Tibial artery (tissue), 4 donors: ENCODE results near the gene IL34.

ENCODE experiments used
- DNase-seq, 2 donors: peaks; one replicate each; pipeline ENCODE4 v3.0.0-alpha.2; 2019
- H3K27ac ChIP-seq, 2 donors: fragments of 200-600 bp; sonication (generic) in 1 of 2; 1 replicate in 1 of 2; 2 replicates in 1 of 2; pipeline ENCODE4 v1.5.1; 2018 to 2019; ENCODE audit warnings: mild to moderate bottlenecking in 1 of 2
- H3K27me3 ChIP-seq, 2 donors: fragments of 200-600 bp; sonication (generic) in 1 of 2; one replicate each; pipeline versions ENCODE4 v1.5.1 to v1.6.0; 2016 to 2019
- H3K36me3 ChIP-seq, 3 donors: fragments of 200-600 bp; sonication (generic) in 2 of 3; one replicate each; pipeline ENCODE4 v1.5.1; 2016 to 2019; ENCODE audit warnings: mild to moderate bottlenecking in 2 of 3
- H3K4me1 ChIP-seq, 4 donors: fragments of 200-600 bp; sonication (generic) in 2 of 4; 1 replicate in 3 of 4; 2 replicates in 1 of 4; pipeline ENCODE4 v1.5.1; 2016 to 2019
- H3K4me3 ChIP-seq, 2 donors: fragments of 200-600 bp; sonication (generic) in 1 of 2; 1 replicate in 1 of 2; 2 replicates in 1 of 2; pipeline ENCODE4 v1.5.1; 2018 to 2019; ENCODE audit warnings: mild to moderate bottlenecking in 2 of 2
- H3K9me3 ChIP-seq, 3 donors: fragments of 200-600 bp; sonication (generic) in 1 of 3; one replicate each; pipeline ENCODE4 v1.5.1; 2016 to 2019
- intact Hi-C: fragments of 100-400 bp; cut with DNase I; formaldehyde crosslinking; loops from one replicate; pipeline ENCODE4 v1.15.0; 2023; ENCODE audit warnings: low total_unique reads
- TF ChIP-seq, protein P1 (sequence below), 2 experiments: fragments of 200-600 bp in 1 of 2; fragments of 450-650 bp in 1 of 2; IDR thresholded peaks; one replicate each; pipeline ENCODE4 v1.5.1; 2017 to 2019; ENCODE audit warnings: antibody characterized with exemption in 2 of 2, mild to moderate bottlenecking in 1 of 2, moderate library complexity in 1 of 2

IL34 gene

DNA sequence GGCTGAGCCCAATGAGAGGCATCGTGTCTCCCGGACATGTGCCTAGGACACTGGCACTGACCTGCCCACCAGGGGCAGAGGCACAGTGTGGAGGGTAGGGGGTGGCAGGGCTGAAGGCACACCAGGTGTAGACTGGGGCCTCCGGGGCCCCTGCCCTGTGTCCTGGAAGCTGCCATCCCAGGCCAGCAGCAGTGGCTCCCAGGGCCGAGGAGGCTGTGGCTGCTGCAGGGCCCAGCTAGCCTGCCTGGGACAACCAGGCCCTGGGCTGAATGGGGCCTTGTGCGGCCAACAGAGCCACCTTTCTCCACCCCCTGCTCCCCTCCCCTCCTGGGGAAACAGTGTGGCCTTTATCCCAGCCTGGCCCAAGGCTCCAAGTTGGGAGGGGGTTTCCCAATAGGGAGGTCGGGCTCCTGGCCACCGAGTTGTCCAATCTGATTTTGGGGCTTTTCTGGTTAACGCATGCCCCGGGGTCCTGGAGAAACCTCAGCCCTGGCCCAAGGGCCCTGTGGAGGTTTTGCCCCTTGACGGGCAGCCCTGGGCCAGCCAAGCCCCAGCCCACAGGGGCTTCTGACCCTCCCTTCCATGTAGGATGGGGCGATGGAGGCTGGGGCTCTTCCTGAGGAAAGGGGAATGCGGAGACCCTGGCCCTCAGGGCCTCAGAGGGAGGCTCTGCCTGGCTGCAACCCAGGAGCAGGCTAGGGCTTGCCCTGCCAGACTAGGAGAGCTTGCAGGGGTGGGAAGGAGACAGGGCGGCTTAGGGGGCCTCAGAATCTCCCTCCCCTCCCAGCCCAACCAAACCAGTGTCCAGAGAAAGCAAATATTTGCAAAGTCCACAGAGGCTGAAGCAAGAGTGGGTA, 35.3 kb downstream of the IL34 start:
- TF ChIP-seq, protein P1, sequence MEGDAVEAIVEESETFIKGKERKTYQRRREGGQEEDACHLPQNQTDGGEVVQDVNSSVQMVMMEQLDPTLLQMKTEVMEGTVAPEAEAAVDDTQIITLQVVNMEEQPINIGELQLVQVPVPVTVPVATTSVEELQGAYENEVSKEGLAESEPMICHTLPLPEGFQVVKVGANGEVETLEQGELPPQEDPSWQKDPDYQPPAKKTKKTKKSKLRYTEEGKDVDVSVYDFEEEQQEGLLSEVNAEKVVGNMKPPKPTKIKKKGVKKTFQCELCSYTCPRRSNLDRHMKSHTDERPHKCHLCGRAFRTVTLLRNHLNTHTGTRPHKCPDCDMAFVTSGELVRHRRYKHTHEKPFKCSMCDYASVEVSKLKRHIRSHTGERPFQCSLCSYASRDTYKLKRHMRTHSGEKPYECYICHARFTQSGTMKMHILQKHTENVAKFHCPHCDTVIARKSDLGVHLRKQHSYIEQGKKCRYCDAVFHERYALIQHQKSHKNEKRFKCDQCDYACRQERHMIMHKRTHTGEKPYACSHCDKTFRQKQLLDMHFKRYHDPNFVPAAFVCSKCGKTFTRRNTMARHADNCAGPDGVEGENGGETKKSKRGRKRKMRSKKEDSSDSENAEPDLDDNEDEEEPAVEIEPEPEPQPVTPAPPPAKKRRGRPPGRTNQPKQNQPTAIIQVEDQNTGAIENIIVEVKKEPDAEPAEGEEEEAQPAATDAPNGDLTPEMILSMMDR (IDR thresholded peaks at IDR 0.05): no peak
- H3K4me1 ChIP-seq: peaks cover 5 to 63% (median 53%) of the 10 kb centered on the region in 4 donors
- peak overlapping the region; percentile 91 to 99 for H3K27ac ChIP-seq

DNA sequence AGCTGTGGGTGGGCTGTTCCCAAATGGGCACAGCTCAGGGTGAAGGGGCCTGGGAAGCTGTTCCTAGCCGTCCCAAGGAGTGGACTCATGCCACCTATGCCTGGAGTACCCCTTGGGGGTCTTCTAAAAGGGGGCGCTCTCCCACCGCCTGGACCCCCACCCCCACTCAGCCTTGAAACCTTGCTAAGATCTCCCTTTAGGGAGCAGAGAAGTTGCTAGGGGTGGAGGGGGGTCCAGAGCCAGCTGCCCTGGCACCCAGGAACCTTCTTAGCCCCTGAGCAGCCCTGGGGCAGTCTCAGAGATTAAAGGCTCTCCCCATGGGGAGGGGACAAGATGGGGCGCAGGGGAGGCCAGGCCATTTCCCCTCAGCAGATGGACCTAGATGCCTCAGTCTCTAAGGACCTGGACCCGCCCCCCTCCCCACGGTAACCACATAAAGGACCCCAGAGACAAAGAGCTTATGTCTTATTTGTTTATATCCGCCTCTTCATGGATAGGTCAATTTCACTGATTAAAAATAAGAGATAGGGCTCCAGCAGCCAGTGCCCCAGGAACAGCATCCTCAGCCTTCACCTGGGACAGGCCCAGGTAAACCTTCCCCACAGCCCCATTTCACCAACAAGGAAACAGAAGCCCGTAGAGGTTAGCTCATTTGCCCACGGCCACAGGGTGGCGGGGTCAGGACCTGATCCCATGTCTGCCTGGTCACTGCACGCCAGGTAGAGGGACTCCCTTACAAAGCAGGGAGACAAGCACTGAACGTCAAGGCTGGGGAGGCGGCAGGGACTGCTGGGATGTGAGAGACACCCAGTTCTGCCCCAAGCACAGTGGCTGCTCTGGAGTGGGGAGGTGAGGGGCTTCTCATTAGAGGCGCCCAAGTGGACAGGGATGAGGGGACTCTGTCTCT, 36.1 kb downstream of the IL34 start:
- intact Hi-C loops: loop anchor here (5.0 kb wide), 2 partner anchors 55 to 75 kb away; no protein-coding TSS in a partner anchor
- Histone ChIP-seq H3K36me3 (peaks cover 21 to 46% (median 23%) of the 10 kb centered on the region in 3 donors), H3K27me3 (no peaks in the 10 kb centered on the region), H3K4me1 (peaks cover 5 to 72% (median 62%) of the 10 kb centered on the region in 4 donors), H3K27ac (peak overlapping the region; percentile 91 to 99), H3K4me3 (peak overlapping the region; percentile 74 to 75), H3K9me3 (no peaks in the 10 kb centered on the region)
- TF ChIP-seq, protein P1 (IDR thresholded peaks at IDR 0.05): no peak
- DNase-seq: no peak

More for the DNA sequence above, 35.3 kb downstream of the IL34 start:
- peak overlapping the region; percentile 2 to 10 for H3K4me3 ChIP-seq
- peaks cover 28 to 54% (median 32%) of the 10 kb centered on the region in 3 donors for H3K36me3 ChIP-seq
- no peak for DNase-seq
- intact Hi-C loops: loop anchor here (2.0 to 5.0 kb wide), 3 partner anchors 56 to 89 kb away; no protein-coding TSS in a partner anchor
- H3K9me3 ChIP-seq: no peaks in the 10 kb centered on the region
- H3K27me3 ChIP-seq: no peaks in the 10 kb centered on the region

GRCh38 chr16:70683146-70683944, 37.0 kb downstream of the IL34 start:
- intact Hi-C loops: loop anchor here (5.0 kb wide), 2 partner anchors 54 to 74 kb away; no protein-coding TSS in a partner anchor
- H3K9me3 ChIP-seq: no peaks in the 10 kb centered on the region
- DNase-seq: no peak
- no peaks in the 10 kb centered on the region for H3K27me3 ChIP-seq
- peak overlapping the region; percentile 91 to 99 for H3K27ac ChIP-seq
- peaks cover 13 to 37% (median 14%) of the 10 kb centered on the region in 3 donors for H3K36me3 ChIP-seq
- H3K4me1 ChIP-seq: peaks cover 6 to 81% (median 71%) of the 10 kb centered on the region in 4 donors
- peak overlapping the region; percentile 74 to 75 for H3K4me3 ChIP-seq
- TF ChIP-seq, protein P1 (IDR thresholded peaks at IDR 0.05): no peak

DNA sequence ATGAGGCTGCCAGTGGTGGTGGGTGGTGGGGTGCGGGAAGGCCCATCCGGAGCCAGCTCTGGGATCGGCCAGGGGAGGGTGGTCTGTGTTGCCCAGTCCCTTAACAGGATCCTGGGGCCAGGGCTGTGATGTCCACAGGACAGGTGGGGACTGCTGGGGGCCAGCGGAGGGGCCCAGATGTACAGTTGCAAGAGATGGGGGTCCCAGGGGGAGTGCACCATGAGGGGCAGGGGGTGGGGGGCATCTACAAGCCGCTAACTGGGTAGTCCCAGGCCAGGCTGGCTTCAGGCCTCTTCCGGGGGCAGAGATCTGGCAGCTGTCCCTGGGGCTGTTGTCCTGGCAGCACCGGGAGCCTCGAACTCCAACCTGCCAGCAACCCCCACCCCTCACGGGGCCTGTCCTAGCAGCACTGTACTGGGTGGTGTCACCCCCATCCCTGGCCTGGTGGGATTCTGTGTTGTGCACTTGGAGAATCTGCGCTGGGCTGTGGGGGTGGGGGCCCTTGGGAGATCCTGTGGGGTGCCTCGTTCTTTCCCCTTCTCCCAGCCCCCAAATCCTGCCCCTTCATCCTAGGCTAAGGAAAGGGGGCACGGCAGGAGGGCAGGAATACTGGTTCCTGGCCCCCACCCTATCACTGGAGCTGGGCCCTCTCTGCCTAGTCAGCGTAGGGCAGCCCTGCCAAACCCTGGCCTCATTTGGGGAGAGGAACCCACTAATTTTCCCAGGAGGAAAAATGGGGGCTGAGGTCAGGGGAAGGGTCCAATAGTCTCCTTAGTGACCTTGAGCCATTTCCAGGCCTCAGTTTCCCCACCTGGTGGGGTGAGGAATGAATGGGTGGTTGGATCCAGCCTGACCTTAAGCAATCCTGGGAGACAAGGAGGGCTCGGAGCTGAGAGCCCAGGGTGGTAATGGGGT, 38.0 kb downstream of the IL34 start:
- Histone ChIP-seq H3K4me1 (peaks cover 12 to 88% (median 81%) of the 10 kb centered on the region in 4 donors), H3K36me3 (peaks cover 2 to 26% (median 4%) of the 10 kb centered on the region in 3 donors), H3K9me3 (no peaks in the 10 kb centered on the region), H3K27me3 (no peaks in the 10 kb centered on the region), H3K4me3 (peak overlapping the region; percentile 74 to 75), H3K27ac (peak overlapping the region; percentile 91 to 99)
- DNase-seq: no peak
- TF ChIP-seq, protein P1 (IDR thresholded peaks at IDR 0.05): no peak
- intact Hi-C loops: loop anchor here (5.0 kb wide), 2 partner anchors 53 to 73 kb away; no protein-coding TSS in a partner anchor
